ENCODE results near the gene SLC35B2.

- TF ChIP-seq CTCF (IDR thresholded peaks at IDR 0.05) (no peak), EZH2 (IDR thresholded peaks at IDR 0.05) (no peak)
These were observed 28.9 kb upstream of the SLC35B2 start for GRCh38 chr6:44286285-44286565.

Data from neural progenitor cell (in vitro differentiated cells).